SIG-M5 treated with dmso at 0.1 percent for 504 hours (cell line): ENCODE results near the gene MCCD1.

ENCODE experiments used
- DNase-seq: peaks from one replicate; lab custom pipeline; 2025; ENCODE audit not compliant: unreplicated experiment; lab: John Stamatoyannopoulos, UW

The MCCD1 gene

GRCh38 chr6:31568537-31568961 is 39.8 kb downstream of the MCCD1 start:
- DNase-seq: peak; percentile 76

DNA sequence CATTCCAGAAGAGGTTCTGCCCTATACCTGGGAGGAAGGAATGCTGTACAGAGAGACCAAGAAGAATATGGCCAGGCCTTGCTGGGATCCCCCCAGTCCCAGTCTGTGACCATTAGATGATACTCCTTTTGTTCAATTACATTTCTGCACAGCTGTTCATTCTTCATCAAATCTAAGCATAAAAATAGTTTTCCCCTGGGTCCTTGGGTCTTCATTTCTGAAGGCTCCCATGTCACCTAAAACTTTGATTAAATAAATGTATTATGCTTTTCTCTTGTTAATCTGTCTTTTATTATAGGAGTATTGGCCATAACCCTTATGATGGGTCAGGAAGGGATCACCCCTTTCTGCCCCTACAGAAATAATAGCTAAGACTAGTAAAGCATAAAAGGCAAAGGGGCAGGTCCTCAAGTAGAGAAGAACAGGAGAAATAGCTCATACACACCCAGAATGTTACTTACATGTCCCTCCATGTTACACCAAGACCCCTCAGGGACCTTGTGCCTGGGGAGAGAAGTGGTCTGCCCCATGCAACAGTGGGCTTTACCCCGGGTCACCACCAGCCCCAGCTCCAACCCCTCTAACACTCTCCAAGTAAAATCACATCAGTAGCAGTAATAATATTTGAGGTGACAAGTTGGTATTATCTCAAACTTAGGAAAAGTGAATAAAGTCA is 41.2 kb downstream of the MCCD1 start:
- no peak for DNase-seq

DNA sequence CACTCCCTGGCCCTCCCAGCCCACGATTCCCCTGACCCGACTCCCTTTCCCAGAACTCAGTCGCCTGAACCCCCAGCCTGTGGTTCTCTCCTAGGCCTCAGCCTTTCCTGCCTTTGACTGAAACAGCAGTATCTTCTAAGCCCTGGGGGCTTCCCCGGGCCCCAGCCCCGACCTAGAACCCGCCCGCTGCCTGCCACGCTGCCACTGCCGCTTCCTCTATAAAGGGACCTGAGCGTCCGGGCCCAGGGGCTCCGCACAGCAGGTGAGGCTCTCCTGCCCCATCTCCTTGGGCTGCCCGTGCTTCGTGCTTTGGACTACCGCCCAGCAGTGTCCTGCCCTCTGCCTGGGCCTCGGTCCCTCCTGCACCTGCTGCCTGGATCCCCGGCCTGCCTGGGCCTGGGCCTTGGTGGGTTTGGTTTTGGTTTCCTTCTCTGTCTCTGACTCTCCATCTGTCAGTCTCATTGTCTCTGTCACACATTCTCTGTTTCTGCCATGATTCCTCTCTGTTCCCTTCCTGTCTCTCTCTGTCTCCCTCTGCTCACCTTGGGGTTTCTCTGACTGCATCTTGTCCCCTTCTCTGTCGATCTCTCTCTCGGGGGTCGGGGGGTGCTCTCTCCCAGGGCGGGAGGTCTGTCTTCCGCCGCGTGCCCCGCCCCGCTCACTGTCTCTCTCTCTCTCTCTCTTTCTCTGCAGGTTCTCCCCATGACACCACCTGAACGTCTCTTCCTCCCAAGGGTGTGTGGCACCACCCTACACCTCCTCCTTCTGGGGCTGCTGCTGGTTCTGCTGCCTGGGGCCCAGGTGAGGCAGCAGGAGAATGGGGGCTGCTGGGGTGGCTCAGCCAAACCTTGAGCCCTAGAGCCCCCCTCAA is 43.5 kb downstream of the MCCD1 start, which contains the start of gene LTA:
Gene LTA, plus strand, starts transcription at position 249 of the 871 bp plus-strand sequence. Its CDS starts 454 bp downstream, at position 703.
- DNase-seq: no peak

DNA sequence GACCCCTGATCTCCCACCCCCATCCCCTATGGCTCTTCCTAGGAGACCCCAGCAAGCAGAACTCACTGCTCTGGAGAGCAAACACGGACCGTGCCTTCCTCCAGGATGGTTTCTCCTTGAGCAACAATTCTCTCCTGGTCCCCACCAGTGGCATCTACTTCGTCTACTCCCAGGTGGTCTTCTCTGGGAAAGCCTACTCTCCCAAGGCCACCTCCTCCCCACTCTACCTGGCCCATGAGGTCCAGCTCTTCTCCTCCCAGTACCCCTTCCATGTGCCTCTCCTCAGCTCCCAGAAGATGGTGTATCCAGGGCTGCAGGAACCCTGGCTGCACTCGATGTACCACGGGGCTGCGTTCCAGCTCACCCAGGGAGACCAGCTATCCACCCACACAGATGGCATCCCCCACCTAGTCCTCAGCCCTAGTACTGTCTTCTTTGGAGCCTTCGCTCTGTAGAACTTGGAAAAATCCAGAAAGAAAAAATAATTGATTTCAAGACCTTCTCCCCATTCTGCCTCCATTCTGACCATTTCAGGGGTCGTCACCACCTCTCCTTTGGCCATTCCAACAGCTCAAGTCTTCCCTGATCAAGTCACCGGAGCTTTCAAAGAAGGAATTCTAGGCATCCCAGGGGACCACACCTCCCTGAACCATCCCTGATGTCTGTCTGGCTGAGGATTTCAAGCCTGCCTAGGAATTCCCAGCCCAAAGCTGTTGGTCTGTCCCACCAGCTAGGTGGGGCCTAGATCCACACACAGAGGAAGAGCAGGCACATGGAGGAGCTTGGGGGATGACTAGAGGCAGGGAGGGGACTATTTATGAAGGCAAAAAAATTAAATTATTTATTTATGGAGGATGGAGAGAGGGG is 44.7 kb downstream of the MCCD1 start:
- DNase-seq: no peak

GRCh38 chr6:31574106-31575061 is 45.6 kb downstream of the MCCD1 start:
- DNase-seq: no peak

DNA sequence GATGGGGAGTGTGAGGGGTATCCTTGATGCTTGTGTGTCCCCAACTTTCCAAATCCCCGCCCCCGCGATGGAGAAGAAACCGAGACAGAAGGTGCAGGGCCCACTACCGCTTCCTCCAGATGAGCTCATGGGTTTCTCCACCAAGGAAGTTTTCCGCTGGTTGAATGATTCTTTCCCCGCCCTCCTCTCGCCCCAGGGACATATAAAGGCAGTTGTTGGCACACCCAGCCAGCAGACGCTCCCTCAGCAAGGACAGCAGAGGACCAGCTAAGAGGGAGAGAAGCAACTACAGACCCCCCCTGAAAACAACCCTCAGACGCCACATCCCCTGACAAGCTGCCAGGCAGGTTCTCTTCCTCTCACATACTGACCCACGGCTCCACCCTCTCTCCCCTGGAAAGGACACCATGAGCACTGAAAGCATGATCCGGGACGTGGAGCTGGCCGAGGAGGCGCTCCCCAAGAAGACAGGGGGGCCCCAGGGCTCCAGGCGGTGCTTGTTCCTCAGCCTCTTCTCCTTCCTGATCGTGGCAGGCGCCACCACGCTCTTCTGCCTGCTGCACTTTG is 46.7 kb downstream of the MCCD1 start, which contains the start of gene TNF:
Gene TNF, plus strand, starts transcription at position 231 of the 567 bp plus-strand sequence. Its CDS starts 177 bp downstream, at position 408.
- DNase-seq: peak; percentile 93

GRCh38 chr6:31575952-31576685 is 47.4 kb downstream of the MCCD1 start:
- DNase-seq: no peak

GRCh38 chr6:31576897-31577578 is 48.3 kb downstream of the MCCD1 start:
- DNase-seq: peak; percentile 41

GRCh38 chr6:31577579-31577966 is 48.8 kb downstream of the MCCD1 start:
- DNase-seq: no peak

- DNase-seq: no peak
Measured at GRCh38 chr6:31578184-31579118, 49.7 kb downstream of the MCCD1 start.

DNA sequence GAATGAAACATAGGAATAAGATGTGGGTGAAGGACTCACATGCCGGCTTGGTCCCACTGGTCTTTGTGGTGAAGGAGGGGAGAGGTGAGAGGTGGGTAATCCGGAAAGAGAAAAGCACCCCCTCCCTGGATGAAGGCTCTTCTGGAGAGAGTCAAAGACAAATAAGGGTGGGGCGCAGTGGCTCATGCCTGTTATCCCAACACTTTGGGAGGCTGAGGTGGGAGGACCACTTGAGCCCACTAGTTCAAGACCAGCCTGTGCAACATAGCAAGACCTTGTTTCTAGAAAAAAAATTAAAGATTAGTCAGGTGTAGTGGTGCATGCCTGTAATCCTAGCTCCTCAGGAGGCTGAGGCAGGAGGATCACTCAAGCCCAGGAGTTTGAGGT is 50.4 kb downstream of the MCCD1 start:
- DNase-seq: no peak
